ENCODE data around the gene MLIP. TPM values are rescaled to one million over a fixed set of nuclear protein-coding genes. Genes with fewer than 3 reads are reported as not detected.

MLIP gene
- total RNA-seq, 1 experiment from 2014 or later = 0.59 TPM

DNA sequence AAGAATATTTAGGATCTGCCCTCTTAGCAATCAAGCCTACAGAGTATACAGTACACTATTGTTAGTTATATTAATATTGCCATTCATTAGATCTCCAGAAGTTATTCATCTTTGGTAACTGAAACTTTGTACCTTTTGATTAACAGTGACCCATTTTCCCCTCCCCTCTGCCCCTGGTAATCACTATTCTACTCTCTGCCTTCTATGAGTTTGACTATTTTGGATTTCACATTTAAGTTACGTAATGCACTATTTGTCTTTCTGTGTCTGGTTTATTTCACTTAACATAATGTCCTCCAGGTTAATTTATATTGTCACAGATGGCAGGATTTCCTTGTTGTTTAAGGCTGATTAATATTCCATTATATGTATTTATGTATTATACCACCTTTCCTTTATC lies 111.0 kb downstream of the MLIP start:
- ChIA-PET CTCF (no interaction called here), RAD21 (ENCODE audit: low non-redundant PET in 1 of 2, low total read pairs in 2 of 2, uncharacterized antibody in 2 of 2, unreplicated experiment in 2 of 2) (no interaction called here), POLR2A (no interaction called here)
- Histone ChIP-seq H4K20me1 (ENCODE audit: insufficient read depth) (no peaks in the 10 kb centered on the region), H3K4me3 (replicated peaks in 1 of 2; ENCODE audit: low read depth in 1 of 2, low read length in 2 of 2) (no peak overlapping the region), H3K9me3 (ENCODE audit: control insufficient read depth in 1 of 2, insufficient read depth in 1 of 2, low read depth in 1 of 2, low read length in 2 of 2) (peaks cover 0 to 2% of the 10 kb centered on the region in 2 experiments; a peak in 1 of 4 replicates), H3K79me2 (ENCODE audit: insufficient read depth, low read length) (no peaks in the 10 kb centered on the region), H3K4me1 (ENCODE audit: control insufficient read depth in 1 of 2, insufficient read depth in 2 of 2, low read length in 2 of 2) (no peaks in the 10 kb centered on the region), H3K4me2 (ENCODE audit: low read length) (no peak overlapping the region), H2AFZ (ENCODE audit: low read depth, low read length, poor library complexity, severe bottlenecking) (no peak overlapping the region), H3K36me3 (ENCODE audit: control insufficient read depth in 1 of 2, insufficient read depth in 2 of 2, low read length in 2 of 2) (no peaks in the 10 kb centered on the region), H3K9me2 (ENCODE audit: insufficient read depth) (no peaks in the 10 kb centered on the region), H3K9ac (ENCODE audit: low read length) (no peak overlapping the region), H3K27ac (ENCODE audit: low read depth, low read length) (no peak overlapping the region), H3K27me3 (ENCODE audit: insufficient read depth, low read length) (no peaks in the 10 kb centered on the region)
- TF ChIP-seq TCF7L2 (IDR thresholded peaks at IDR 0.05; ENCODE audit: borderline replicate concordance, extremely low read depth, insufficient read depth, insufficient read length) (no peak), EZH2 (IDR thresholded peaks at IDR 0.05) (no peak), CEBPB (IDR thresholded peaks at IDR 0.05; ENCODE audit: low read depth) (no peak), ZNF274 (IDR thresholded peaks at IDR 0.05; ENCODE audit: low read depth, low read length) (no peak), SIN3A (IDR thresholded peaks at IDR 0.05; ENCODE audit: low read depth) (no peak), EGR1 (IDR thresholded peaks at IDR 0.05; ENCODE audit: low read depth) (no peak), POLR2AphosphoS5 (IDR thresholded peaks at IDR 0.05; ENCODE audit: low read depth, low read length) (no peak), FOSL1 (IDR thresholded peaks at IDR 0.05; ENCODE audit: low read depth) (no peak), YY1 (IDR thresholded peaks at IDR 0.05; ENCODE audit: extremely low read depth, insufficient replicate concordance, low read depth, low read length) (no peak), CBX3 (IDR thresholded peaks at IDR 0.05; ENCODE audit: low read depth) (no peak)
- TF ChIP-seq, protein P1, sequence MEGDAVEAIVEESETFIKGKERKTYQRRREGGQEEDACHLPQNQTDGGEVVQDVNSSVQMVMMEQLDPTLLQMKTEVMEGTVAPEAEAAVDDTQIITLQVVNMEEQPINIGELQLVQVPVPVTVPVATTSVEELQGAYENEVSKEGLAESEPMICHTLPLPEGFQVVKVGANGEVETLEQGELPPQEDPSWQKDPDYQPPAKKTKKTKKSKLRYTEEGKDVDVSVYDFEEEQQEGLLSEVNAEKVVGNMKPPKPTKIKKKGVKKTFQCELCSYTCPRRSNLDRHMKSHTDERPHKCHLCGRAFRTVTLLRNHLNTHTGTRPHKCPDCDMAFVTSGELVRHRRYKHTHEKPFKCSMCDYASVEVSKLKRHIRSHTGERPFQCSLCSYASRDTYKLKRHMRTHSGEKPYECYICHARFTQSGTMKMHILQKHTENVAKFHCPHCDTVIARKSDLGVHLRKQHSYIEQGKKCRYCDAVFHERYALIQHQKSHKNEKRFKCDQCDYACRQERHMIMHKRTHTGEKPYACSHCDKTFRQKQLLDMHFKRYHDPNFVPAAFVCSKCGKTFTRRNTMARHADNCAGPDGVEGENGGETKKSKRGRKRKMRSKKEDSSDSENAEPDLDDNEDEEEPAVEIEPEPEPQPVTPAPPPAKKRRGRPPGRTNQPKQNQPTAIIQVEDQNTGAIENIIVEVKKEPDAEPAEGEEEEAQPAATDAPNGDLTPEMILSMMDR (IDR thresholded peaks at IDR 0.05 in 2 of 3, conservative IDR thresholded peaks at IDR 0.05 in 1 of 3; ENCODE audit: borderline replicate concordance in 1 of 3, insufficient read depth in 1 of 3, low read depth in 2 of 3, low read length in 2 of 3) = no peak
- TF ChIP-seq, protein P2, sequence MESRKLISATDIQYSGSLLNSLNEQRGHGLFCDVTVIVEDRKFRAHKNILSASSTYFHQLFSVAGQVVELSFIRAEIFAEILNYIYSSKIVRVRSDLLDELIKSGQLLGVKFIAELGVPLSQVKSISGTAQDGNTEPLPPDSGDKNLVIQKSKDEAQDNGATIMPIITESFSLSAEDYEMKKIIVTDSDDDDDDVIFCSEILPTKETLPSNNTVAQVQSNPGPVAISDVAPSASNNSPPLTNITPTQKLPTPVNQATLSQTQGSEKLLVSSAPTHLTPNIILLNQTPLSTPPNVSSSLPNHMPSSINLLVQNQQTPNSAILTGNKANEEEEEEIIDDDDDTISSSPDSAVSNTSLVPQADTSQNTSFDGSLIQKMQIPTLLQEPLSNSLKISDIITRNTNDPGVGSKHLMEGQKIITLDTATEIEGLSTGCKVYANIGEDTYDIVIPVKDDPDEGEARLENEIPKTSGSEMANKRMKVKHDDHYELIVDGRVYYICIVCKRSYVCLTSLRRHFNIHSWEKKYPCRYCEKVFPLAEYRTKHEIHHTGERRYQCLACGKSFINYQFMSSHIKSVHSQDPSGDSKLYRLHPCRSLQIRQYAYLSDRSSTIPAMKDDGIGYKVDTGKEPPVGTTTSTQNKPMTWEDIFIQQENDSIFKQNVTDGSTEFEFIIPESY (IDR thresholded peaks at IDR 0.05; ENCODE audit: extremely low read depth, insufficient replicate concordance, low read length) = no peak
- TF ChIP-seq, protein P3, sequence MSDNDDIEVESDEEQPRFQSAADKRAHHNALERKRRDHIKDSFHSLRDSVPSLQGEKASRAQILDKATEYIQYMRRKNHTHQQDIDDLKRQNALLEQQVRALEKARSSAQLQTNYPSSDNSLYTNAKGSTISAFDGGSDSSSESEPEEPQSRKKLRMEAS (IDR thresholded peaks at IDR 0.05) = no peak
- ATAC-seq (no peak), DNase-seq (ENCODE audit: low read depth, low spot score) (no peak)
- intact Hi-C loops (cut with micrococcal nuclease) = no loop called here
- no TSS peak for BruUV-seq (replicated peaks)

Measured in HCT116 (cell line).